ENCODE measurements around the gene TACC3.

GRCh38 chr4:1716065-1716945, 5.0 kb upstream of the TACC3 start:
- TF ChIP-seq POLR2A (IDR thresholded peaks at IDR 0.05; ENCODE audit: control extremely low read depth in 1 of 2, low read depth in 2 of 2, low read length in 2 of 2) (no peak), RFX5 (IDR thresholded peaks at IDR 0.05; ENCODE audit: borderline replicate concordance, low read depth, low read length) (no peak), EP300 (IDR thresholded peaks at IDR 0.05; ENCODE audit: borderline replicate concordance in 1 of 2, low read depth in 2 of 2, low read length in 2 of 2) (no peak), CEBPB (IDR thresholded peaks at IDR 0.05; ENCODE audit: low read depth, low read length) (no peak), SP1 (IDR thresholded peaks at IDR 0.05; ENCODE audit: low read depth, low read length) (no peak), PHF8 (conservative IDR thresholded peaks at IDR 0.05; ENCODE audit: low read depth, low read length) (no peak), POLR2AphosphoS5 (IDR thresholded peaks at IDR 0.05; ENCODE audit: low read depth, low read length) (no peak), RBBP5 (IDR thresholded peaks at IDR 0.05; ENCODE audit: borderline replicate concordance, low read depth, low read length) (no peak), EZH2 (IDR thresholded peaks at IDR 0.05; ENCODE audit: low read depth, low read length, severe bottlenecking) (no peak), BACH1 (IDR thresholded peaks at IDR 0.05; ENCODE audit: low read length) (no peak)
- TF ChIP-seq, protein P1, sequence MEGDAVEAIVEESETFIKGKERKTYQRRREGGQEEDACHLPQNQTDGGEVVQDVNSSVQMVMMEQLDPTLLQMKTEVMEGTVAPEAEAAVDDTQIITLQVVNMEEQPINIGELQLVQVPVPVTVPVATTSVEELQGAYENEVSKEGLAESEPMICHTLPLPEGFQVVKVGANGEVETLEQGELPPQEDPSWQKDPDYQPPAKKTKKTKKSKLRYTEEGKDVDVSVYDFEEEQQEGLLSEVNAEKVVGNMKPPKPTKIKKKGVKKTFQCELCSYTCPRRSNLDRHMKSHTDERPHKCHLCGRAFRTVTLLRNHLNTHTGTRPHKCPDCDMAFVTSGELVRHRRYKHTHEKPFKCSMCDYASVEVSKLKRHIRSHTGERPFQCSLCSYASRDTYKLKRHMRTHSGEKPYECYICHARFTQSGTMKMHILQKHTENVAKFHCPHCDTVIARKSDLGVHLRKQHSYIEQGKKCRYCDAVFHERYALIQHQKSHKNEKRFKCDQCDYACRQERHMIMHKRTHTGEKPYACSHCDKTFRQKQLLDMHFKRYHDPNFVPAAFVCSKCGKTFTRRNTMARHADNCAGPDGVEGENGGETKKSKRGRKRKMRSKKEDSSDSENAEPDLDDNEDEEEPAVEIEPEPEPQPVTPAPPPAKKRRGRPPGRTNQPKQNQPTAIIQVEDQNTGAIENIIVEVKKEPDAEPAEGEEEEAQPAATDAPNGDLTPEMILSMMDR (IDR thresholded peaks at IDR 0.05; ENCODE audit: control extremely low read depth in 1 of 3, insufficient read depth in 1 of 3, low read depth in 1 of 3, low read length in 3 of 3), result no peak
